AG04449 (cell line): ENCODE results near the gene PIR.

Experiments
- CTCF ChIA-PET: fragments of 350-600 bp; formaldehyde crosslinking; extraction: SDS; loops from one replicate; lab custom pipeline; 2021; ENCODE audit warnings: antibody characterized with exemption; lab: Yijun Ruan, JAX
- POLR2A ChIA-PET: fragments of 400-600, 350-600 bp; formaldehyde crosslinking; extraction: SDS; loops from one replicate; lab custom pipeline; 2020; ENCODE audit warnings: antibody characterized with exemption, inconsistent platforms; lab: Yijun Ruan, JAX
- DNase-seq: peaks from one replicate; pipeline ENCODE4 v3.0.0-alpha.2; 2010; ENCODE audit warnings: low read depth, low spot score
- H3K4me3 ChIP-seq: 2 replicates; pipeline ENCODE4 v1.5.1; 2011; ENCODE audit warnings: low read depth, mild to moderate bottlenecking, control low read depth, low read length
- CTCF ChIP-seq: IDR thresholded peaks from one replicate; pipeline ENCODE4 v1.5.1; 2011; ENCODE audit warnings: mild to moderate bottlenecking, moderate library complexity, low read length, control low read depth, inconsistent platforms; ENCODE audit not compliant: insufficient read depth; ENCODE audit errors: missing control alignments

Gene PIR

GRCh38 chrX:15349046-15349445, 144.1 kb downstream of the PIR start:
- no peak overlapping the region for H3K4me3 ChIP-seq
- DNase-seq, result no peak
- ChIA-PET POLR2A (no interaction called here), CTCF (interaction anchor here (0.9 to 11.6 kb wide), 23 partner anchors 9 to 216 kb away, joined by 3 to 309 read pairs (median 7); no protein-coding TSS in a partner anchor)
- TF ChIP-seq CTCF, result peak; percentile 20

- POLR2A ChIA-PET, result no interaction called here
- DNase-seq, result no peak
- CTCF ChIA-PET, result interaction anchor here (11.6 kb wide), 1 partner anchor 122 kb away, joined by 309 read pairs; no protein-coding TSS in a partner anchor
- H3K4me3 ChIP-seq, result no peak overlapping the region
- TF ChIP-seq CTCF, result no peak
Measured at GRCh38 chrX:15345976-15346375, 147.2 kb downstream of the PIR start.

GRCh38 chrX:15344106-15344505, 149.0 kb downstream of the PIR start:
- ChIA-PET CTCF (no interaction called here), POLR2A (no interaction called here)
- TF ChIP-seq CTCF, result no peak
- no peak overlapping the region for H3K4me3 ChIP-seq
- no peak for DNase-seq

GRCh38 chrX:15343075-15343476, 150.1 kb downstream of the PIR start:
- ChIA-PET CTCF (interaction anchor here (1.1 to 1.3 kb wide), 2 partner anchors 124 to 127 kb away, joined by 5 to 7 read pairs; no protein-coding TSS in a partner anchor), POLR2A (no interaction called here)
- DNase-seq, result no peak
- TF ChIP-seq CTCF, result no peak
- H3K4me3 ChIP-seq, result no peak overlapping the region

GRCh38 chrX:15340867-15341266, 152.3 kb downstream of the PIR start:
- CTCF ChIA-PET, result no interaction called here
- no peak for DNase-seq
- POLR2A ChIA-PET, result no interaction called here
- TF ChIP-seq CTCF, result no peak
- H3K4me3 ChIP-seq, result no peak overlapping the region

GRCh38 chrX:15336023-15336413, 157.1 kb downstream of the PIR start:
- ChIA-PET CTCF (interaction anchor here (2.2 kb wide), 1 partner anchor 13 kb away, joined by 12 read pairs; no protein-coding TSS in a partner anchor), POLR2A (no interaction called here)
- H3K4me3 ChIP-seq, result peak overlapping the region; percentile 59
- no peak for DNase-seq
- no peak for TF ChIP-seq CTCF
